HG02763 (cell line): ENCODE results near the gene B3GALNT2.

Experiments used
- ATAC-seq: cut with Tn5 transposase; IDR thresholded peaks from one replicate; pipeline ENCODE4 v1.9.1; 2021; ENCODE audit warnings: mild to moderate bottlenecking, moderate library complexity; ENCODE audit not compliant: unreplicated experiment

Gene B3GALNT2

GRCh38 chr1:235411489-235412486 is 92.5 kb downstream of the B3GALNT2 start:
- no peak for ATAC-seq

GRCh38 chr1:235410467-235410866 is 93.8 kb downstream of the B3GALNT2 start:
- ATAC-seq = no peak

- ATAC-seq = no peak
These were observed 95.0 kb downstream of the B3GALNT2 start for GRCh38 chr1:235409042-235409820.

- no peak for ATAC-seq
These were observed 95.7 kb downstream of the B3GALNT2 start for GRCh38 chr1:235408503-235408960.

DNA sequence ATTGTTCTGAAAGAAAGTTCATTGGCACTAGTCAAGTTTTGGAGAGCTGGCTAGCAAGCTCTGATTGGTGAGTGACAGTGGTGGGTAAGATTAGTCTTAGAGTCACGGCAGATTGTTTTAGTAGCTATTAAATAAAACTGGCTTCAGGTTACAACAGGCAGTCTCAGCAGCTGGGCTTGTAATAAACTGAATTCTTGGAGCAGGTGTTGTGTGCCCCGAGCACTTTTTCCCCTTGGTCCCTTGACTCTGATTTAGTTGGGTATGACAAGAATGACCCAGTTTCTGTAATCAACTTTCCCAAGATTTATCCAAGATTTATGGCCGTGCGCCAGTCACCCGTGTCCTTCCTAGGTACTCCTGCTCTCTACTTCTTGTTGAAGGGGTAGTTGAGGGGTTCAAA is 96.8 kb downstream of the B3GALNT2 start:
- no peak for ATAC-seq

DNA sequence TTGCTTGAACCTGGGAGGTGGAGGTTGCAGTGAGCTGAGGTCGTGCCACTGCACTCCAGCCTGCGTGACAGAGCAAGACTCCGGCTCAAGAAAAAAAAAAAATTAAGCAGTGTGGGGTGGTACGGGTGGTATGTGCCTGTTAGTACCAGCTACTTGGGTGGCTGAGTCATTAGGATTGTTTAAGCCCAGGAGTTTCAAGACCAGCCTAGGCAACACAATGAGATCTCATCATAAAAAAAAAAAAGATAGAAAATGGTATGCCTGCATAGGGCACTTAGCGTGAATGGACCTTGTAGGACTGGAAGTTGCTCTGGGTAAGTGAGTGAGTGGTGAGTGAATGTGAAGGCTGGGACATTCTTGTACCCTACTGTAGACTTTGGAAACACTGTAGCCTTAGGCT is 100.1 kb downstream of the B3GALNT2 start:
- ATAC-seq = no peak

DNA sequence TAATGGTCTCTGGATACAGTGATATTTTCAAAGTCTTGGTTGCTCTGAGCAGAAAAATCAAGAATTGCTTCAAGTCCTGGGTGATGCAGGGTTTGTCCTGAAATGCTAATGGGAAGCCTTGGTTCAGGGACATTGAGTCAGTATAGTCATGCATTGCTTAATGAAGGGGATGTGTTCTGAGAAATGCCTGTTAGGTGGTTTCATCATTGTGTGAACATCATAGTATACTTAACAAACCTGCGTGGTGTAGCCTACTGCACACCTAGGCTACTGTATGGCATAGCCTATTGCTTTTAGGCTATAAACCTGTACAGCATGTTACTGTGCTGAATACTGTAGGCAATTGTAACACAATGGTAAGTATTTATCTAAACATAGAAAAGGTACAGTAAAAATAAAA is 100.7 kb downstream of the B3GALNT2 start:
- ATAC-seq = no peak

DNA sequence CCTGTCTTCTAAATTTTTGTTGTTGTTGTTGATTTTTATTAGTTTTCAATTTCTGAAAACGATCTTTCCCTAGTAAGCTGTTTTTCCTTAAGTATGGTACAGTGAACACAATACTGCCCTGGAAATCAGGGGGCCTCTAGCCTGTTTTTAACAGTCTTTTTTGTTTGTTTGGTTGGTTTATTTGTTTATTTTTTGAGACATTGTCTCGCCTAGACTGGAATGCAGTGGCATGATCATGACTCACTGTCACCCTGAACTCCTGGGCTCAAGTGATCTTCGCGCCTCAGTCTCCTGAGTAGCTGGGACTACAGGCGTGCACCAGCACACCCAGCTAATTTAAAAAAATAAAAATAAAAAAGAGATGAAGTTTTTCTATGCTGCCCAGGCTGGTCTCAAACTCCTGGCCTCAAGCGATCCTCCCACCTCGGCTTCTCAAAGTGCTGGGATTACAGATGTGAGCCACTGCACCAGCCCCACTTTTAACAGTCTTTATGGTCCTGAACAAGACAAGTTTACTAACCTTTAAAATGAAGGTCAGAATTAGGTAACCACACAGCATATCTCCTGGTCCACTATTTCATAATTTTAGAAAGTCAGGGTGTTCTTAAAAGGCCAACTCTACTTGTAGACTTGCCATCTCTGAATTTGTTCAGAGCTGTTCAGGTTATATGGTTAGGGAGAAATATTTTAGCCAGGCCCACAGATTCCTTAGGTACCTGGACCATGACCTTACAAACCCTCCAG is 101.6 kb downstream of the B3GALNT2 start:
- no peak for ATAC-seq

DNA sequence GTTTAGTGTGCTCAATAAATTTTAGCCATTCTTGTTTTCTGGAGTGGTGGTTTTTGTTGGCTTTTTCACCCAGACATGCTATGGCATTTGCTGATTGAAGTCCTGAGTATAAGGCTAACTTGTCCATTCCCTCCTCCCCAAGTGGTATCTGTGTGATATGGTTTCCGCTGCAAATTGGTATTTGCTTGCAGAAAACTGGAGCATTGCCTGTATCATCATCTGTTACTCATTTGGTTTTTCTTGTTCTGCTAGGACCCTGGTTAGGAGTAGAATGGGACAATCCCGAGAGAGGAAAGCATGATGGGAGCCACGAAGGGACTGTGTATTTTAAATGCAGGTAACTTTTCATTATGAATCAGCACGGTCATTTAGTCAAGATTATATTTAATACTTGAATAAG is 103.0 kb downstream of the B3GALNT2 start:
- ATAC-seq = no peak
